Activated CD8-positive, alpha-beta T cell treated with anti-CD3 and anti-CD28 coated beads, Interleukin-2, amount 10 ng/mL, durations not matched to agents 7 days and 5 days (primary cell): ENCODE data around the gene RGP1. TPM values are rescaled to one million over a fixed set of nuclear protein-coding genes. Genes with fewer than 3 reads are reported as not detected.

Experiments used
- ATAC-seq: fragments of 150-1000 bp; cut with Tn5 transposase; one replicate; pipeline ENCODE4 v1.10.0; 2021; ENCODE audit warnings: moderate library complexity
- CTCF ChIA-PET: fragments of 350-600 bp; sonication (Branson Sonifier 250); formaldehyde crosslinking; loops from one replicate; lab custom pipeline; 2021; ENCODE audit warnings: antibody characterized with exemption; lab: Charles Lee
- POLR2A ChIA-PET: fragments of 350-600 bp; sonication (Branson Sonifier 250); formaldehyde crosslinking; loops from one replicate; lab custom pipeline; 2021; ENCODE audit warnings: antibody characterized with exemption; lab: Charles Lee
- DNase-seq: peaks from one replicate; pipeline ENCODE4 v3.0.0-alpha.2; 2020
- H3K27ac Mint-ChIP-seq: one replicate; pipeline ENCODE4 v1.8.0; 2021; ENCODE audit warnings: mild to moderate bottlenecking, mixed read lengths
- H3K27me3 Mint-ChIP-seq: one replicate; pipeline ENCODE4 v1.8.0; 2021; ENCODE audit warnings: low read depth, mixed read lengths
- H3K36me3 Mint-ChIP-seq: one replicate; pipeline ENCODE4 v1.8.0; 2021; ENCODE audit warnings: low read depth, mixed read lengths
- H3K4me1 Mint-ChIP-seq: one replicate; pipeline ENCODE4 v1.8.0; 2021; ENCODE audit warnings: low read depth, mixed read lengths
- H3K4me3 Mint-ChIP-seq: one replicate; pipeline ENCODE4 v1.8.0; 2021; ENCODE audit warnings: mild to moderate bottlenecking, mixed read lengths
- H3K9me3 Mint-ChIP-seq: one replicate; pipeline ENCODE4 v1.8.0; 2022; ENCODE audit warnings: mixed read lengths; ENCODE audit not compliant: insufficient read depth
- total RNA-seq, 2 experiments: library from RNA; stranded (reverse); gene quantifications; one replicate each; pipeline ENCODE4 v1.2.3, GENCODE V29; 2021

RGP1 gene
- total RNA-seq, 2 experiments from 2014 or later, result 22.1 to 22.9 TPM

DNA sequence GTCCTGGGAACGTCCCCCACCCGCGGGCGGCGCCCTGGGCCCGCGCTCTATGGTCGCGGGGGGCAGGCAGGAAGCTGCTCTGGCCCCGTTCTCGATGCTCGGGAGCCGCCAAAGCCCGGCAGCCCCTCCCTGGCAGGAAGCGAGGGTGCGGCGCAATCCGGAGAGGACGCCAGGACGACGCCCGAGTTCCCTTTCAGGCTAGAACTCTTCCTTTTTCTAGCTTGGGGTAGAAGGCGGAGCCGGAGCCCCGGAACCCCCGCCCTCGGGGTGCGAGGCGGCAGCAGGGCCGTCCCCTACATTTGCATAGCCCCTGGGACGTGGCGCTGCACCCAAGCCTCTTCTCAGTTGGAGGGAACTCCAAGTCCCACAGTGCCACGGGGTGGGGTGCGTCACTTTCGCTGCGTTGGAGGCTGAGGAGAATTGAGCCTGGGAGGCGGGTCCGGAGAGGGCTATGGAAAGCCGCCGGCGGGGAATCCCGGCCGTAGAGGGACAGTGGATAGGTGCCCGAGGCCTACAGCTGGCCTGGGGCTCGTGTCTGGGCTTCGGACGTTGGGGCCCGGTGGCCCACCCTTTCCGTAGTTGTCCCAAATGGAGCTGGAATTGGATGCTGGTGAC lies 16.8 kb upstream of the RGP1 start, which contains the start of the genes CREB3 and TLN1:
Gene CREB3 (plus strand): TSS at position 482 of the 615 bp plus-strand sequence. CDS start 107 bp downstream, at position 589.
Gene TLN1 (minus strand): TSS at position 11 of the 615 bp plus-strand sequence. CDS start 6,501 bp downstream, outside the sequence.
- Mint-ChIP-seq H3K27me3 (no peaks in the 10 kb centered on the region), H3K4me1 (peaks cover 23% of the 10 kb centered on the region), H3K9me3 (no peaks in the 10 kb centered on the region), H3K4me3 (no peak within 1 kb of the TSS), H3K27ac (peak within 1 kb of the TSS; percentile 89), H3K36me3 (peaks cover 23% of the 10 kb centered on the region)
- DNase-seq (peak; percentile 99), ATAC-seq (peak; percentile 93)
- CTCF ChIA-PET, result interaction anchor here (0.9 to 23.9 kb wide), 21 partner anchors 9 to 150 kb away, joined by 3 to 209 read pairs (median 6); partner anchors contain the start of genes CCDC107, GBA2, HINT2 and MSMP
- POLR2A ChIA-PET, result interaction anchor here (0.6 to 4.7 kb wide), 18 partner anchors 11 to 616 kb away, joined by 3 to 37 read pairs (median 4); partner anchors contain the start of genes ARHGEF39, ATOSB, CCDC107 and GBA2

DNA sequence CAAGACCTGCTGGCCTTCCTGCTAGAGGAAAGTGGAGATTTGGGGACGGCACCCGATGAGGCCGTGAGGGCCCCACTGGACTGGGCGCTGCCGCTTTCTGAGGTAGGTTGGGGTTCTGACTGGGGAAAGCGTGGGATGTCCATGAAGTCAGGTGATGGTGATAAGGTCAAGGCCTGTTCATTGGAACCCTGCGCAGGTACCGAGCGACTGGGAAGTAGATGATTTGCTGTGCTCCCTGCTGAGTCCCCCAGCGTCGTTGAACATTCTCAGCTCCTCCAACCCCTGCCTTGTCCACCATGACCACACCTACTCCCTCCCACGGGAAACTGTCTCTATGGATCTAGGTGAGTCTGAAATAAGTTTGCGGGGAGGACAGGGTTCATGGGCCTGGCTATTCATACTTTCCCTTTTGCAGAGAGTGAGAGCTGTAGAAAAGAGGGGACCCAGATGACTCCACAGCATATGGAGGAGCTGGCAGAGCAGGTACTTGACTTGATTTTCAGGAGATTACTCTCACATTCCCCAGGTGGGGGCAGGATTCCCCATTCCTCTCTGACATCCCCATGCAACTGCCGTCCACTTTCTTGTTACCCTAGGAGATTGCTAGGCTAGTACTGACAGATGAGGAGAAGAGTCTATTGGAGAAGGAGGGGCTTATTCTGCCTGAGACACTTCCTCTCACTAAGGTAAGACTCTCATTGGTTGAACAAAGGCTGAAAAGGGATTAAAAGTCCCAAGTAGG lies 16.1 kb upstream of the RGP1 start:
- ChIA-PET CTCF (interaction anchor here (0.9 to 23.9 kb wide), 18 partner anchors 8 to 149 kb away, joined by 3 to 209 read pairs (median 6); partner anchors contain the start of genes CCDC107, GBA2, HINT2 and MSMP), POLR2A (interaction anchor here (0.6 to 4.7 kb wide), 14 partner anchors 12 to 617 kb away, joined by 3 to 37 read pairs (median 4); partner anchors contain the start of genes ARHGEF39, ATOSB, CCDC107 and GBA2)
- DNase-seq (peak; percentile 38), ATAC-seq (no peak)
- Mint-ChIP-seq H3K36me3 (peaks cover 28% of the 10 kb centered on the region), H3K27me3 (no peaks in the 10 kb centered on the region), H3K4me1 (peaks cover 23% of the 10 kb centered on the region), H3K4me3 (no peak overlapping the region), H3K27ac (peak overlapping the region; percentile 89), H3K9me3 (no peaks in the 10 kb centered on the region)

DNA sequence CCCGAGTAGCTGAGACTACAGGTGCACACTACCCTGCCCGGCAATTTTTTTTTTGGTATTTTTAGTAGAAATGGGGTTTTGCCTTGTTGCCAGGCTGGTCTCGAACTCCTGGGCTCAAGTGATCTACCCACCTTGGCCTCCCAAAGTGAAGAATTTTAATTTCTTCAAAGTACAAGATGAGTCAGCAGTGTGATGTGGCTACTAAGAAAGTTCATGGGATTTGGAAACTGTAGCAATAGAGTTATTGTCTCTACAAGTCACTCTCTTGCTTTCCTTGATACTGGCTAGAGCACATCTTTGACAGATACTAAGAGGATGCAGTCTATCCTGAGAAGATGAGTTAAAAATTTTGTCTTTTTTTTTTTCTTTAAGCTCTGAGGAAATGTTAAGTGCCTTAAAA lies 15.0 kb upstream of the RGP1 start:
- DNase-seq, result no peak
- Mint-ChIP-seq H3K9me3 (no peaks in the 10 kb centered on the region), H3K4me3 (no peak overlapping the region), H3K36me3 (peaks cover 39% of the 10 kb centered on the region), H3K27ac (no peak overlapping the region), H3K27me3 (no peaks in the 10 kb centered on the region), H3K4me1 (peaks cover 23% of the 10 kb centered on the region)
- ATAC-seq, result no peak
- CTCF ChIA-PET, result interaction anchor here (0.7 to 6.8 kb wide), 7 partner anchors 13 to 148 kb away, joined by 3 to 116 read pairs (median 8); partner anchors contain the start of genes GBA2 and RGP1
- POLR2A ChIA-PET, result interaction anchor here (4.7 kb wide), 1 partner anchor 15 kb away, joined by 37 read pairs; the partner anchor contains the start of genes GBA2 and RGP1

GRCh38 chr9:35736201-35736633 lies 12.9 kb upstream of the RGP1 start:
- H3K36me3 Mint-ChIP-seq, result peaks cover 50% of the 10 kb centered on the region
- peaks cover 22% of the 10 kb centered on the region for H3K4me1 Mint-ChIP-seq
- peak overlapping the region; percentile 43 for H3K27ac Mint-ChIP-seq
- H3K9me3 Mint-ChIP-seq, result no peaks in the 10 kb centered on the region
- ChIA-PET CTCF (interaction anchor here (0.6 to 6.8 kb wide), 20 partner anchors 11 to 159 kb away, joined by 3 to 116 read pairs (median 5); partner anchors contain the start of genes ARHGEF39, CCDC107, GBA2 and HINT2), POLR2A (interaction anchor here (0.6 to 1.8 kb wide), 2 partner anchors 13 to 24 kb away, joined by 3 to 14 read pairs; partner anchors contain the start of genes GBA2 and RGP1)
- peak; percentile 84 for DNase-seq
- H3K27me3 Mint-ChIP-seq, result no peaks in the 10 kb centered on the region
- no peak overlapping the region for H3K4me3 Mint-ChIP-seq
- ATAC-seq, result no peak

DNA sequence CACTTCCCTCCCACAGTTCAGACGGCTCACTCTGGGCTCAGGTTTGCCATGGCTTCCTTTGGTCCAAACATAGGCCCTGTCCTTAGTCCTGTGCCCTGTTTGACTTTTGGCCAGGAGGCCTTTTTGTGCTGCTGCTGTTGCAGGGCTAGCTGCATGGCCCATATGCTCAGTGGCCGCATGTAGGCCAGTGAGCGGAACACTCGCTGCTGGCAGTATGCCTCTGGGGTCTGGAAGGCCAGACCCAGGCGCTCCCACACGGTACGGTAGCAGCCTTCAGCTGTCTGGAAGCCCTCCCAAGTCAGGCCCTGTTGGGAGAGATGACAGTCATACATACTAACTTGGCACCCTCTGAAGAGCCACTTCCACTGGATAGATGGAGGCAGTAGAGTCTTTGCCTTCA lies 11.9 kb upstream of the RGP1 start:
- Mint-ChIP-seq H3K4me1 (peaks cover 28% of the 10 kb centered on the region), H3K9me3 (no peaks in the 10 kb centered on the region), H3K27me3 (no peaks in the 10 kb centered on the region), H3K36me3 (peaks cover 51% of the 10 kb centered on the region), H3K27ac (no peak overlapping the region), H3K4me3 (no peak overlapping the region)
- no peak for ATAC-seq
- DNase-seq, result no peak
- ChIA-PET CTCF (interaction anchor here (0.9 to 6.8 kb wide), 9 partner anchors 9 to 90 kb away, joined by 3 to 116 read pairs (median 6); partner anchors contain the start of genes GBA2, RGP1 and SPAG8), POLR2A (interaction anchor here (0.6 to 1.3 kb wide), 4 partner anchors 9 to 127 kb away, joined by 3 to 4 read pairs (median 3); no protein-coding TSS in a partner anchor)

- ChIA-PET POLR2A (interaction anchor here (0.6 to 1.3 kb wide), 4 partner anchors 9 to 646 kb away, joined by 3 to 4 read pairs (median 4); no protein-coding TSS in a partner anchor), CTCF (interaction anchor here (0.9 to 6.8 kb wide), 4 partner anchors 9 to 33 kb away, joined by 3 to 116 read pairs (median 10); partner anchors contain the start of genes GBA2 and RGP1)
- H3K4me3 Mint-ChIP-seq, result no peak overlapping the region
- ATAC-seq (no peak), DNase-seq (no peak)
- no peaks in the 10 kb centered on the region for H3K9me3 Mint-ChIP-seq
- peaks cover 57% of the 10 kb centered on the region for H3K36me3 Mint-ChIP-seq
- H3K27me3 Mint-ChIP-seq, result no peaks in the 10 kb centered on the region
- no peak overlapping the region for H3K27ac Mint-ChIP-seq
- peaks cover 34% of the 10 kb centered on the region for H3K4me1 Mint-ChIP-seq
These were observed 10.9 kb upstream of the RGP1 start for GRCh38 chr9:35738186-35738585.

DNA sequence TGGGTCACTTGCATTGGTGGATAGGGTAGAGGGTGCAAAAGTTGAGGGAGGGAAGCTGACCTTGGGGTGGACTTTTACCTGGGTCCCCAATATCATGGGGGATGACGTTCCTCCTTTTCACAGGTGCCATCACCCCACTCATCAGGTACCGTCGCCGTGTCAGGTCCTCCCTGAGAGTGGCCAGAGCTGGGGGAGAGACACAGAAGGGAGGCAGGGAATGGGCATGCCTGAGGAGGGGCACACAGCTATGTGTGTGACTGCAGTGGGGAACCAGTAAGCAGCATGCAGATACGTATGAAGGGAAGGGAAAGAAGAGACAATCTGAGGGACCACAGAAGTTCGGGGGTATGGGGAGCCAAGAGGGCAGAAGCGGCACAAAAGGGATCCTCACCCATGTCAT lies 10.2 kb upstream of the RGP1 start:
- Mint-ChIP-seq H3K27me3 (no peaks in the 10 kb centered on the region), H3K36me3 (peaks cover 65% of the 10 kb centered on the region), H3K27ac (no peak overlapping the region), H3K4me3 (no peak overlapping the region), H3K4me1 (peaks cover 31% of the 10 kb centered on the region), H3K9me3 (no peaks in the 10 kb centered on the region)
- CTCF ChIA-PET, result interaction anchor here (1.7 to 6.8 kb wide), 2 partner anchors 8 kb away, joined by 4 to 116 read pairs; partner anchors contain the start of genes GBA2 and RGP1
- DNase-seq (no peak), ATAC-seq (no peak)
- POLR2A ChIA-PET, result interaction anchor here (0.8 kb wide), 1 partner anchor 9 kb away, joined by 5 read pairs; no protein-coding TSS in a partner anchor

DNA sequence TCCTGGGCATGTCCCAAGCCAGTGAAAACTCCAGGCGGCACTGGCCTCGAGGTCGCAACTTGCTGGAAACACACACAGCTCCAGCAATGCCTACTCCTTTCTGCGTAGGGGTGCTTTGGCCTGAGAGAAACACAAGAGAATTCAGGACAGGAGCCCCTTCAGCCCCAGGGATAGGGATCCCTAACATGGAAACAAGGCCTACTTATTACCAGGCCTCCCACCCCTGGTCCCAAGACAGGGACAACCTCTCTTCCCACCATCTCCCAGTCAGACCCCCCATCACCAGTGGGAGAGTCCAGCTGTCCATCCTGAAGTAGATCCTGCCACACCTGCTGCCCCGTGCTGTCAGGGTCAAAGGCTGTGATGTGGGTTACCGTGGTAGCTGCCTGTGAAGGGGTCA lies 8.8 kb upstream of the RGP1 start:
- Mint-ChIP-seq H3K9me3 (no peaks in the 10 kb centered on the region), H3K4me1 (peaks cover 33% of the 10 kb centered on the region), H3K36me3 (peaks cover 67% of the 10 kb centered on the region), H3K27me3 (no peaks in the 10 kb centered on the region), H3K4me3 (no peak overlapping the region), H3K27ac (no peak overlapping the region)
- CTCF ChIA-PET, result interaction anchor here (0.8 to 6.8 kb wide), 4 partner anchors 7 to 142 kb away, joined by 3 to 116 read pairs (median 5); partner anchors contain the start of genes GBA2 and RGP1
- ATAC-seq (no peak), DNase-seq (no peak)
- POLR2A ChIA-PET, result interaction anchor here (0.6 to 1.5 kb wide), 3 partner anchors 9 to 1462 kb away, joined by 3 to 5 read pairs (median 3); partner anchors contain the start of genes GBA2 and RGP1

- peaks cover 62% of the 10 kb centered on the region for H3K36me3 Mint-ChIP-seq
- no peaks in the 10 kb centered on the region for H3K27me3 Mint-ChIP-seq
- H3K9me3 Mint-ChIP-seq, result no peaks in the 10 kb centered on the region
- H3K4me3 Mint-ChIP-seq, result no peak overlapping the region
- CTCF ChIA-PET, result interaction anchor here (0.9 to 1.8 kb wide), 4 partner anchors 10 to 15 kb away, joined by 3 to 6 read pairs (median 4); partner anchors contain the start of genes CREB3 and TLN1
- ATAC-seq (peak; percentile 78), DNase-seq (peak; percentile 50)
- peaks cover 35% of the 10 kb centered on the region for H3K4me1 Mint-ChIP-seq
- POLR2A ChIA-PET, result no interaction called here
- peak overlapping the region; percentile 63 for H3K27ac Mint-ChIP-seq
These were observed 7.3 kb upstream of the RGP1 start for GRCh38 chr9:35741740-35742139.

GRCh38 chr9:35743452-35743851 lies 5.6 kb upstream of the RGP1 start:
- no peaks in the 10 kb centered on the region for H3K9me3 Mint-ChIP-seq
- no peaks in the 10 kb centered on the region for H3K27me3 Mint-ChIP-seq

More at GRCh38 chr9:35743452-35743851, 5.6 kb upstream of the RGP1 start:
- DNase-seq, result no peak
- H3K36me3 Mint-ChIP-seq, result peaks cover 51% of the 10 kb centered on the region
- ChIA-PET CTCF (interaction anchor here (0.6 to 8.1 kb wide), 5 partner anchors 13 to 83 kb away, joined by 3 to 118 read pairs (median 6); partner anchors contain the start of genes CREB3 and TLN1), POLR2A (no interaction called here)
- H3K4me3 Mint-ChIP-seq, result no peak overlapping the region
- no peak for ATAC-seq
- no peak overlapping the region for H3K27ac Mint-ChIP-seq
- peaks cover 47% of the 10 kb centered on the region for H3K4me1 Mint-ChIP-seq
